Keratinocyte (primary cell): Measurements from ENCODE around the gene SCFD2. TPM values are rescaled to one million over a fixed set of nuclear protein-coding genes. Genes with fewer than 3 reads are reported as not detected.

Experiments
- DNase-seq: peaks from one replicate; pipeline ENCODE4 v3.0.0-alpha.2; 2011; ENCODE audit warnings: low read depth, missing footprints, low spot score
- FAIRE-seq: peaks from 2 replicates; lab custom pipeline; 2011; peaks lifted over from hg19 to GRCh38; lab: Jason Lieb, UNC
- H2AFZ ChIP-seq: 2 replicates; pipeline ENCODE4 v1.6.0; 2012; ENCODE audit warnings: low read length, control low read depth, inconsistent platforms; ENCODE audit not compliant: control insufficient read depth
- H3K27ac ChIP-seq: 2 replicates; pipeline ENCODE4 v1.5.1; 2011; ENCODE audit warnings: low read length; ENCODE audit not compliant: control insufficient read depth, insufficient read depth
- H3K27me3 ChIP-seq: 3 replicates; pipeline ENCODE4 v1.6.0; 2011; ENCODE audit warnings: low read length; ENCODE audit not compliant: control insufficient read depth, insufficient read depth; ENCODE audit errors: extremely low read depth
- H3K36me3 ChIP-seq, 2 experiments: 2 replicates in 1 of 2; 3 replicates in 1 of 2; pipeline ENCODE4 v1.5.1; 2011; ENCODE audit warnings: low read length in 2 of 2, mild to moderate bottlenecking in 1 of 2; ENCODE audit not compliant: control insufficient read depth in 2 of 2, insufficient read depth in 2 of 2; ENCODE audit errors: extremely low read depth in 1 of 2
- H3K4me1 ChIP-seq: 3 replicates; pipeline ENCODE4 v1.5.1; 2011; ENCODE audit warnings: low read length; ENCODE audit not compliant: control insufficient read depth, insufficient read depth; ENCODE audit errors: extremely low read depth
- H3K4me2 ChIP-seq: 3 replicates; pipeline ENCODE4 v1.6.0; 2011; ENCODE audit warnings: low read depth, low read length; ENCODE audit not compliant: control insufficient read depth, insufficient read depth; ENCODE audit errors: extremely low read depth
- H3K4me3 ChIP-seq, 3 experiments: fragments of 200-600 bp in 1 of 3; sonication (generic) in 1 of 3; 2 replicates in 2 of 3; 3 replicates in 1 of 3; pipeline ENCODE4 v1.5.1; 2011 to 2016; ENCODE audit warnings: low read length in 3 of 3, mild to moderate bottlenecking in 3 of 3, control low read depth in 2 of 3, inconsistent platforms in 1 of 3, low read depth in 1 of 3, mixed read lengths in 1 of 3, mixed run types in 1 of 3, moderate library complexity in 1 of 3; ENCODE audit not compliant: control insufficient read depth in 2 of 3, insufficient read depth in 2 of 3; ENCODE audit errors: extremely low read depth in 1 of 3
- H3K79me2 ChIP-seq: 2 replicates; pipeline ENCODE4 v1.6.0; 2012; ENCODE audit warnings: low read length; ENCODE audit not compliant: control insufficient read depth, insufficient read depth
- H3K9ac ChIP-seq: 3 replicates; pipeline ENCODE4 v1.6.0; 2011; ENCODE audit warnings: low read length; ENCODE audit not compliant: control insufficient read depth, insufficient read depth; ENCODE audit errors: extremely low read depth
- H3K9me1 ChIP-seq: 3 replicates; pipeline ENCODE4 v1.6.0; 2011; ENCODE audit warnings: low read length; ENCODE audit not compliant: control insufficient read depth, insufficient read depth; ENCODE audit errors: extremely low read depth
- H3K9me3 ChIP-seq: 2 replicates; pipeline ENCODE4 v1.5.1; 2012; ENCODE audit warnings: low read depth, low read length; ENCODE audit not compliant: control insufficient read depth
- H4K20me1 ChIP-seq: 3 replicates; pipeline ENCODE4 v1.6.0; 2011; ENCODE audit warnings: low read length; ENCODE audit not compliant: control insufficient read depth, insufficient read depth; ENCODE audit errors: extremely low read depth
- EZH2 ChIP-seq: IDR thresholded peaks from one replicate; pipeline ENCODE4 v1.6.1; 2012; ENCODE audit warnings: inconsistent platforms, mild to moderate bottlenecking, low read length, moderate library complexity
- dilution Hi-C: fragments of 300-500 bp; cut with MboI; formaldehyde crosslinking; loops from one replicate; pipeline ENCODE4 v1.7.0; 2020; ENCODE audit warnings: low sequenced_read_pairs; ENCODE audit not compliant: extremely low pct_ligation_motif_present
- polyA plus RNA-seq, 5 experiments: library from polyadenylated mRNA; depleted of rRNA in 3 of 5; stranded (reverse) in 3 of 5; stranded (forward) in 1 of 5; unstranded in 1 of 5; fragments of >200 nt; gene quantifications; 1 replicate in 1 of 5; 2 replicates in 3 of 5; 3 replicates in 1 of 5; pipeline versions ENCODE4 v1.2.1 to v1.2.3, GENCODE V29; 2011 to 2012; ENCODE audit warnings: missing spikeins in 2 of 5, low read depth in 1 of 5, low replicate concordance in 1 of 5
- TF ChIP-seq, protein P1 (sequence below), 3 experiments: IDR thresholded peaks in 1 of 3; conservative IDR thresholded peaks in 1 of 3; optimal IDR thresholded peaks in 1 of 3; 2 replicates in 2 of 3; 3 replicates in 1 of 3; pipeline versions ENCODE3 to v1.5.1; 2011; ENCODE audit warnings: low read length in 3 of 3, mild to moderate bottlenecking in 3 of 3, moderate library complexity in 2 of 3, control low read depth in 1 of 3, inconsistent platforms in 1 of 3; ENCODE audit not compliant: insufficient read depth in 2 of 3; ENCODE audit errors: extremely low read depth in 1 of 3

SCFD2 gene
- polyA plus RNA-seq, 1 donor (not counting 4 experiments of a cell fraction or from before 2014, with no cell fraction given), result 13.9 TPM

DNA sequence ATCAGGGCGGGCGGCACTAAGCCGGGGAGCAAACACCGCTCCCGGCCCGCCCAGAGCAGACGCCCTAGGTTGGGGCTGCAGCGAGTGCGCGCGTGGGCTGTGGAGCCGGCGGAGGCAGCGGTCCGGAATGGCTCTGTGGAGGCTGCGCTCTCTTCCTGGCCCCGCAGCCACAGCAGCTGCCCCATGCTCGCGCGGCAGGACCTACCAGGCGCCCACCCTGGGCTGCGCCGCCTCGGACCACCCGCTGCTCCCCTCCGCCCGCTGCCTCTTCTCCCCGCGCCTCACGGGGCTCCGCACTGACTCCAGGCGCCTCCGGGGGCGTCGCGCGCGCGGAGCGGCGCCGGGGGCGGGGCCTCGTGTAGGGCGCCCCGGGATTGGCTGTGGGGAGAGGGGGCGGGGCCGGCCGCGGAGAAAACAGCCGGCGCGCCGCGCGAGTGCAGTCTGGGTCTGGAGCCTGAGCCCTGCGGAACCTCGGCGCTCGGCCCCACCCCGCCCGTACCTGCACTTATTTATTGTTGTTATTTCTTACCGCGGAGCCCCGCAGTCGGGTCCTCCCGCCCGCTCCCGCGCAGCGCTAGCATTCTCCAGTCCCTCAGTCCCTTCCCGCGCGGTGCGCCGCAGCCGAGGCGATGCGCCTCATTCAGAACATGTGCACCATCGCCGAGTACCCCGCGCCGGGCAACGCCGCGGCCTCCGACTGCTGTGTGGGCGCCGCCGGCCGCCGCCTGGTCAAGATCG, 503.8 kb downstream of the SCFD2 start, which contains the start of gene RASL11B:
Gene RASL11B (plus strand): TSS at position 439 of the 738 bp plus-strand sequence. CDS start 191 bp downstream, at position 630.
- Histone ChIP-seq H3K27me3 (no peaks in the 10 kb centered on the region), H3K9me3 (no peaks in the 10 kb centered on the region), H2AFZ (peak within 1 kb of the TSS; percentile 85), H3K4me2 (peak within 1 kb of the TSS; percentile 63), H3K36me3 (no peaks in the 10 kb centered on the region), H3K9me1 (no peaks in the 10 kb centered on the region), H4K20me1 (no peaks in the 10 kb centered on the region), H3K4me3 (peak within 1 kb of the TSS; percentile 22 to 66 (median 49)), H3K9ac (peak within 1 kb of the TSS; percentile 67), H3K27ac (no peak within 1 kb of the TSS), H3K4me1 (peaks cover 8% of the 10 kb centered on the region), H3K79me2 (no peaks in the 10 kb centered on the region)
- FAIRE-seq (no peak), DNase-seq (no peak)
- dilution Hi-C loops, result no loop called here
- no peak for TF ChIP-seq EZH2
- TF ChIP-seq, protein P1, sequence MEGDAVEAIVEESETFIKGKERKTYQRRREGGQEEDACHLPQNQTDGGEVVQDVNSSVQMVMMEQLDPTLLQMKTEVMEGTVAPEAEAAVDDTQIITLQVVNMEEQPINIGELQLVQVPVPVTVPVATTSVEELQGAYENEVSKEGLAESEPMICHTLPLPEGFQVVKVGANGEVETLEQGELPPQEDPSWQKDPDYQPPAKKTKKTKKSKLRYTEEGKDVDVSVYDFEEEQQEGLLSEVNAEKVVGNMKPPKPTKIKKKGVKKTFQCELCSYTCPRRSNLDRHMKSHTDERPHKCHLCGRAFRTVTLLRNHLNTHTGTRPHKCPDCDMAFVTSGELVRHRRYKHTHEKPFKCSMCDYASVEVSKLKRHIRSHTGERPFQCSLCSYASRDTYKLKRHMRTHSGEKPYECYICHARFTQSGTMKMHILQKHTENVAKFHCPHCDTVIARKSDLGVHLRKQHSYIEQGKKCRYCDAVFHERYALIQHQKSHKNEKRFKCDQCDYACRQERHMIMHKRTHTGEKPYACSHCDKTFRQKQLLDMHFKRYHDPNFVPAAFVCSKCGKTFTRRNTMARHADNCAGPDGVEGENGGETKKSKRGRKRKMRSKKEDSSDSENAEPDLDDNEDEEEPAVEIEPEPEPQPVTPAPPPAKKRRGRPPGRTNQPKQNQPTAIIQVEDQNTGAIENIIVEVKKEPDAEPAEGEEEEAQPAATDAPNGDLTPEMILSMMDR (optimal IDR thresholded peaks at IDR 0.05 in 1 of 3, IDR thresholded peaks at IDR 0.05 in 1 of 3, conservative IDR thresholded peaks at IDR 0.05 in 1 of 3; ENCODE audit: extremely low read depth in 1 of 3, insufficient read depth in 2 of 3, low read length in 3 of 3), result no peak

GRCh38 chr4:52861171-52861823, 504.6 kb downstream of the SCFD2 start:
- Histone ChIP-seq H3K9me1 (no peaks in the 10 kb centered on the region), H4K20me1 (no peaks in the 10 kb centered on the region), H3K4me2 (peak overlapping the region; percentile 63), H3K27me3 (no peaks in the 10 kb centered on the region), H3K4me3 (peak overlapping the region; percentile 22 to 66 (median 49)), H3K4me1 (peaks cover 8% of the 10 kb centered on the region), H3K36me3 (no peaks in the 10 kb centered on the region), H3K79me2 (no peaks in the 10 kb centered on the region), H2AFZ (no peak overlapping the region), H3K9me3 (no peaks in the 10 kb centered on the region), H3K9ac (peak overlapping the region; percentile 67), H3K27ac (no peak overlapping the region)
- dilution Hi-C loops, result no loop called here
- FAIRE-seq (no peak), DNase-seq (no peak)
- no peak for TF ChIP-seq EZH2
- TF ChIP-seq, protein P1 (optimal IDR thresholded peaks at IDR 0.05 in 1 of 3, IDR thresholded peaks at IDR 0.05 in 1 of 3, conservative IDR thresholded peaks at IDR 0.05 in 1 of 3; ENCODE audit: extremely low read depth in 1 of 3, insufficient read depth in 2 of 3, low read length in 3 of 3), result no peak
